ENCODE results near the gene TTC9B.

- TF ChIP-seq CTCF (IDR thresholded peaks at IDR 0.05) (no peak), POLR2A (IDR thresholded peaks at IDR 0.05) (no peak)
Observed at GRCh38 chr19:40192758-40193586, 25.2 kb downstream of the TTC9B start.

Data from esophagus squamous epithelium (tissue), 4 donors.